Sciatic nerve (tissue), 2 donors: ENCODE measurements around the gene RPS25. TPM values are rescaled to one million over a fixed set of nuclear protein-coding genes. Genes with fewer than 3 reads are reported as not detected.
"Not testable (repeated sequence)": the region's sequence is repeated elsewhere in the genome, so short reads cannot be mapped to it uniquely, and the experiment has no call there.

Experiments
- ATAC-seq: fragments of 200-7000 bp; cut with Tn5 transposase; one replicate; pipeline ENCODE4 v1.9.1; 2020; ENCODE audit warnings: mild to moderate bottlenecking, moderate library complexity
- DNase-seq: peaks from one replicate; pipeline ENCODE4 v3.0.0-alpha.2; 2020; ENCODE audit warnings: low spot score
- intact Hi-C: fragments of 100-400 bp; cut with DNase I; formaldehyde crosslinking; loops from one replicate; pipeline ENCODE4 v1.14.2; 2022
- total RNA-seq: library from RNA; stranded (reverse); fragmentation: NEBNext Ultra II Directional; extraction: Animal tissue kit (Norgen Biotek cat#: 25700); gene quantifications from one replicate; pipeline ENCODE4 v1.2.1, GENCODE V29; 2021
- donor health status: DM: no; HTN: no; CAD: no.
- donor health status: DM: no; HTN: no; CAD: no.

The RPS25 gene
- total RNA-seq, 1 donor from 2014 or later = 815 TPM

GRCh38 chr11:119042927-119043326 is 24.8 kb upstream of the RPS25 start:
- no peak for ATAC-seq
- intact Hi-C loops = no loop called here

GRCh38 chr11:119041821-119042514 is 23.8 kb upstream of the RPS25 start:
- intact Hi-C loops = no loop called here
- DNase-seq (no peak), ATAC-seq (no peak)

More at GRCh38 chr11:119042927-119043326, 24.8 kb upstream of the RPS25 start:
- DNase-seq = no peak

GRCh38 chr11:119039471-119039870 is 21.3 kb upstream of the RPS25 start:
- ATAC-seq, intact Hi-C loops, DNase-seq: not testable (repeated sequence)

GRCh38 chr11:119038884-119039283 is 20.7 kb upstream of the RPS25 start:
- ATAC-seq (no peak), DNase-seq (no peak)
- intact Hi-C loops = no loop called here

GRCh38 chr11:119034813-119035212 is 16.7 kb upstream of the RPS25 start:
- ATAC-seq (no peak), DNase-seq (no peak)
- intact Hi-C loops = no loop called here

- ATAC-seq, intact Hi-C loops, DNase-seq: not testable (repeated sequence)
Measured at GRCh38 chr11:119033421-119033820, 15.3 kb upstream of the RPS25 start.

GRCh38 chr11:119031912-119032280 is 13.8 kb upstream of the RPS25 start:
- intact Hi-C loops = no loop called here
- DNase-seq (no peak), ATAC-seq (no peak)

- ATAC-seq (peak; percentile 98), DNase-seq (peak; percentile 98)
- intact Hi-C loops = no loop called here
Measured at GRCh38 chr11:119030329-119031047, 12.3 kb upstream of the RPS25 start, which contains the start of gene SLC37A4. SLC37A4 (minus strand) TSS chr11:119030877.

- intact Hi-C loops = no loop called here
- DNase-seq = no peak
- ATAC-seq = peak; percentile 2
Measured at GRCh38 chr11:119030029-119030328, 11.8 kb upstream of the RPS25 start.

GRCh38 chr11:119029340-119030028 is 11.3 kb upstream of the RPS25 start:
- ATAC-seq (peak; percentile 17), DNase-seq (no peak)
- intact Hi-C loops = no loop called here

GRCh38 chr11:119029069-119029339 is 10.9 kb upstream of the RPS25 start:
- ATAC-seq (no peak), DNase-seq (no peak)
- intact Hi-C loops = no loop called here

GRCh38 chr11:119028346-119029068 is 10.4 kb upstream of the RPS25 start:
- ATAC-seq (no peak), DNase-seq (no peak)
- intact Hi-C loops = no loop called here

- no peak for ATAC-seq
- intact Hi-C loops = no loop called here
- DNase-seq = no peak
Measured at GRCh38 chr11:119027561-119028345, 9.6 kb upstream of the RPS25 start.

- no peak for ATAC-seq
- no peak for DNase-seq
- intact Hi-C loops = no loop called here
Measured at GRCh38 chr11:119026970-119027369, 8.8 kb upstream of the RPS25 start.

GRCh38 chr11:119025978-119026766 is 8.0 kb upstream of the RPS25 start:
- ATAC-seq = no peak
- intact Hi-C loops = no loop called here
- DNase-seq = no peak

GRCh38 chr11:119025541-119025940 is 7.4 kb upstream of the RPS25 start:
- no peak for ATAC-seq
- no peak for DNase-seq
- intact Hi-C loops = no loop called here

GRCh38 chr11:119025099-119025473 is 6.9 kb upstream of the RPS25 start:
- intact Hi-C loops = no loop called here
- DNase-seq (no peak), ATAC-seq (no peak)

GRCh38 chr11:119024430-119025098 is 6.4 kb upstream of the RPS25 start:
- no peak for ATAC-seq
- intact Hi-C loops = no loop called here
- DNase-seq = no peak
